H1 (cell line): ENCODE measurements around the gene RGS2. TPM values are rescaled to one million over a fixed set of nuclear protein-coding genes. Genes with fewer than 3 reads are reported as not detected.

Experiments
- polyA plus RNA-seq, 7 experiments: library from polyadenylated mRNA; depleted of rRNA in 3 of 7; stranded (reverse) in 5 of 7; unstranded in 2 of 7; fragments of >200 nt in 5 of 7; fragments of 200-250 nt in 2 of 7; gene quantifications; 1 replicate in 5 of 7; 2 replicates in 1 of 7; 4 replicates in 1 of 7; pipeline versions ENCODE4 v1.2.1 to v1.2.3, GENCODE V29; 2011 to 2013; ENCODE audit warnings: missing spikeins in 2 of 7, mixed read lengths in 2 of 7
- total RNA-seq: library from RNA; stranded (reverse); fragmentation: NEBNext Ultra II Directional; extraction: Animal tissue kit (Norgen Biotek cat#: 25700); gene quantifications from 2 replicates; pipeline ENCODE4 v1.2.1, GENCODE V29; 2021
- TF ChIP-seq, protein P1 (sequence below): IDR thresholded peaks from 2 replicates; pipeline ENCODE4 v1.6.1; 2011; ENCODE audit warnings: low read length, improper control_type of control experiment

RGS2 gene
- total and polyA plus RNA-seq, 2 of the 8 experiments (the other 6 are each of a cell fraction or from before 2014, with no cell fraction given), result 9.1 to 17.0 TPM

DNA sequence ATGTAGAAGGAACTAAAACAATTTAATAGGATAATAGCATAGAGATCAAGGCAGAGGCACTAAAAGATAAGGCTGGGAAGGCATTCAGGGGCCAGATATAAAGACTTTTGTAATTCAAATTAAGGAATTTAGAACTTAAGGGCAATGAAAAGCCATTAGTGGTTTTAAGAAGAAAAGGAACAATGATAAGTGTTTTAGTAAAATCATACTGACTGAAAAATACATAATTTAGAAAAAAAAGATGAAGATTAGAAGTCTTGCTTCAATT is 14.1 kb upstream of the RGS2 start (continued):
- TF ChIP-seq, protein P1, sequence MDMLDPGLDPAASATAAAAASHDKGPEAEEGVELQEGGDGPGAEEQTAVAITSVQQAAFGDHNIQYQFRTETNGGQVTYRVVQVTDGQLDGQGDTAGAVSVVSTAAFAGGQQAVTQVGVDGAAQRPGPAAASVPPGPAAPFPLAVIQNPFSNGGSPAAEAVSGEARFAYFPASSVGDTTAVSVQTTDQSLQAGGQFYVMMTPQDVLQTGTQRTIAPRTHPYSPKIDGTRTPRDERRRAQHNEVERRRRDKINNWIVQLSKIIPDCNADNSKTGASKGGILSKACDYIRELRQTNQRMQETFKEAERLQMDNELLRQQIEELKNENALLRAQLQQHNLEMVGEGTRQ, result no peak
